ENCODE results near the gene UBE2M. TPM values are rescaled to one million over a fixed set of nuclear protein-coding genes. Genes with fewer than 3 reads are reported as not detected.

UBE2M gene
- total RNA-seq, 1 experiment from 2014 or later = 243 TPM

DNA sequence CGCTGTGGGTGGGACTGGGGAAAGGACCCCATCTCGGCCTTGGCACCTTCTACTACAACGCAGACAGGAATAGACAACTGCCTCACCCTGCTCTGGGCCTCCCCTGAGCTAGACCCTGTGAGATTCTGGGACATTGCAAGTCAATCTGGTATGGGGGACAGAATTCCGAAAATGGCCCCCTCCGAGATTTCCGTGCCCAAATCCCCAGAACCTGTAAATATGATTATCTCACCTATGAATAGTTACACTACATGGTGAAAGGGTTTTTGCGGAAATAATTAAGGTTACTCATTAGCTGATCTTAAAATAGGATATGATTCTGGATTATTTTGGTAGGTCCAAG, 38.2 kb downstream of the UBE2M start:
- H3K4me3 ChIP-seq (ENCODE audit: low read length) = peak overlapping the region; percentile 89
- BruUV-seq (replicated peaks) = TSS peak; percentile 99
- H4K20me1 ChIP-seq (ENCODE audit: low read length) = no peaks in the 10 kb centered on the region
- no peaks in the 10 kb centered on the region for H3K9me2 ChIP-seq (replicated peaks; ENCODE audit: low read length)
- ATAC-seq = no peak
- H3K27ac ChIP-seq (ENCODE audit: low read length) = peak overlapping the region; percentile 65
- H3K79me2 ChIP-seq (ENCODE audit: low read length) = peaks cover 37% of the 10 kb centered on the region
- H3K36me3 ChIP-seq (ENCODE audit: low read depth, low read length) = peaks cover 14% of the 10 kb centered on the region
- peak overlapping the region; percentile 95 for H3K4me2 ChIP-seq (ENCODE audit: low read length)
- H3K9me3 ChIP-seq (ENCODE audit: low read length) = no peaks in the 10 kb centered on the region
- POLR2A ChIA-PET (ENCODE audit: unreplicated experiment) = interaction anchor here (0.7 to 1.7 kb wide), 3 partner anchors 24 to 35 kb away, joined by 3 to 11 read pairs (median 6); partner anchors contain the start of genes CHMP2A and TRIM28
- CTCF ChIA-PET = interaction anchor here (0.6 to 1.4 kb wide), 3 partner anchors 24 to 158 kb away, joined by 5 to 9 read pairs (median 5); partner anchors contain the start of genes TRIM28 and ZNF497
- intact Hi-C loops (cut with micrococcal nuclease) = no loop called here
- no peaks in the 10 kb centered on the region for H3F3A ChIP-seq (ENCODE audit: low read length, unreplicated experiment)
- peak overlapping the region; percentile 85 for H2AFZ ChIP-seq (ENCODE audit: low read length)
- H3K4me1 ChIP-seq (ENCODE audit: insufficient read depth, low read length) = peaks cover 12% of the 10 kb centered on the region
- H3K27me3 ChIP-seq (ENCODE audit: low read length) = no peaks in the 10 kb centered on the region
- no peak for DNase-seq
- peak overlapping the region; percentile 94 for H3K9ac ChIP-seq (ENCODE audit: low read length)
- TF ChIP-seq EZH2phosphoT487 (IDR thresholded peaks at IDR 0.05; ENCODE audit: borderline replicate concordance, low read length) = no peak
- no peak for TF ChIP-seq EZH2 (IDR thresholded peaks at IDR 0.05; ENCODE audit: low read length, unreplicated experiment)
- TF ChIP-seq, protein P1, sequence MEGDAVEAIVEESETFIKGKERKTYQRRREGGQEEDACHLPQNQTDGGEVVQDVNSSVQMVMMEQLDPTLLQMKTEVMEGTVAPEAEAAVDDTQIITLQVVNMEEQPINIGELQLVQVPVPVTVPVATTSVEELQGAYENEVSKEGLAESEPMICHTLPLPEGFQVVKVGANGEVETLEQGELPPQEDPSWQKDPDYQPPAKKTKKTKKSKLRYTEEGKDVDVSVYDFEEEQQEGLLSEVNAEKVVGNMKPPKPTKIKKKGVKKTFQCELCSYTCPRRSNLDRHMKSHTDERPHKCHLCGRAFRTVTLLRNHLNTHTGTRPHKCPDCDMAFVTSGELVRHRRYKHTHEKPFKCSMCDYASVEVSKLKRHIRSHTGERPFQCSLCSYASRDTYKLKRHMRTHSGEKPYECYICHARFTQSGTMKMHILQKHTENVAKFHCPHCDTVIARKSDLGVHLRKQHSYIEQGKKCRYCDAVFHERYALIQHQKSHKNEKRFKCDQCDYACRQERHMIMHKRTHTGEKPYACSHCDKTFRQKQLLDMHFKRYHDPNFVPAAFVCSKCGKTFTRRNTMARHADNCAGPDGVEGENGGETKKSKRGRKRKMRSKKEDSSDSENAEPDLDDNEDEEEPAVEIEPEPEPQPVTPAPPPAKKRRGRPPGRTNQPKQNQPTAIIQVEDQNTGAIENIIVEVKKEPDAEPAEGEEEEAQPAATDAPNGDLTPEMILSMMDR (conservative IDR thresholded peaks at IDR 0.05; ENCODE audit: low read depth, low read length) = no peak

DNA sequence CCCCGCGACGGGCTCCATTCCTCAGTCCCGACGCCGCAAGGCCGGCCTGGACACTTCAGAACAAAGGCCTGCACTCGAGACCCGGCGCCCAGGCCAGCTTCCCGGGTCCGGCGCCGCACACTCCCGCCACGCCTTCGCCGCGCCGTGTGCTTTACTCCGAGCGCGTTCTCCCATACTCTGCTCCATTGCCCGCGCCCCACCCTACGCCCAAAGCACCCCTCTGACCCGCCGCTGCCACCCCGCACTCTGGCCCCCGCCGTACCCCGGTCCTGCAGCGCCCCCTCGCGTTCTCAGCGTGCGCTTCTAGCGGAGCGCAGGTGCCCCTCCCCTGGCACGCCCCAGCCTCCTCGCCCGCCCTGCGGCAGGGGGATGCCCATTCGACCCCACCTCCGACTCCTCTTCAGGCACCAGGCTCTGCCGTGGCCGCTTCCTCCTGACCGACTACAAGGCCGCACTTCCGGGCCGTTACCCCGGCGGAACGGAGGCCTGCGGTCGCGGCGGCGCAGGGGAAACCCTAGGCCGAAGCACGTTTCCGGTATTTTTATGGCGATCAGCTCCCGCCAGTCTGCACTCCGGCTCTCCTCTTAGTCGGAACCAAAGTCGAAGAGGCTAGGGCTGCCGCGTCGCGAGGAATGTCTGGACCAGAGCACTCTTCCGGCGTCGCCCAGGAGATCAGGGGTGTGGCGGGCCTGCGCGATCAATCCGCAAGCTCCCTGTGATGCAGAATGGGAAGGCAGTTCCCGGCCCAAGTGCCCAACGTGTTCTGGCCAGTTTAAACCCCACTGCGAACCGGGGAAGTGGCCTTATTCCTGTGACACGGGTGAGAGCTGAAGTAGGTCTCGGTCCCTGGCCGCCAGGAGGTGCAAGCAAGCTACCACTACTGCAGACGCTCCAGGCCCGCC, 38.8 kb downstream of the UBE2M start, which contains the start of gene ZBTB45:
ZBTB45 (minus strand) TSS at position 456 of the 902 bp plus-strand sequence. CDS start 2,137 bp downstream, outside the sequence.
- intact Hi-C loops (cut with micrococcal nuclease) = loop anchor here (1.0 to 2.0 kb wide), 2 partner anchors 20 to 55 kb away; no protein-coding TSS in a partner anchor
- CTCF ChIA-PET = interaction anchor here (0.6 to 1.4 kb wide), 7 partner anchors 15 to 157 kb away, joined by 3 to 9 read pairs (median 4); partner anchors contain the start of genes CHMP2A, TRIM28, ZNF324B and ZNF497
- TSS peak; percentile 33 for BruUV-seq (replicated peaks)

More for the DNA sequence above, 38.8 kb downstream of the UBE2M start, which contains the start of gene ZBTB45:
- POLR2A ChIA-PET (ENCODE audit: unreplicated experiment) = interaction anchor here (0.5 to 1.7 kb wide), 5 partner anchors 14 to 40 kb away, joined by 3 to 11 read pairs (median 5); partner anchors contain the start of genes CHMP2A and TRIM28
- H2AFZ ChIP-seq (ENCODE audit: low read length) = peak within 1 kb of the TSS; percentile 85
- H3K4me3 ChIP-seq (ENCODE audit: low read length) = peak within 1 kb of the TSS; percentile 89
- H3K27me3 ChIP-seq (ENCODE audit: low read length) = no peaks in the 10 kb centered on the region
- peaks cover 40% of the 10 kb centered on the region for H3K79me2 ChIP-seq (ENCODE audit: low read length)
- ATAC-seq (peak; percentile 79), DNase-seq (peak; percentile 98)
- H3F3A ChIP-seq (ENCODE audit: low read length, unreplicated experiment) = no peaks in the 10 kb centered on the region
- H4K20me1 ChIP-seq (ENCODE audit: low read length) = no peaks in the 10 kb centered on the region
- peaks cover 14% of the 10 kb centered on the region for H3K36me3 ChIP-seq (ENCODE audit: low read depth, low read length)
- no peaks in the 10 kb centered on the region for H3K9me3 ChIP-seq (ENCODE audit: low read length)
- peak within 1 kb of the TSS; percentile 95 for H3K4me2 ChIP-seq (ENCODE audit: low read length)
- no peaks in the 10 kb centered on the region for H3K9me2 ChIP-seq (replicated peaks; ENCODE audit: low read length)
- no peak for TF ChIP-seq EZH2phosphoT487 (IDR thresholded peaks at IDR 0.05; ENCODE audit: borderline replicate concordance, low read length)
- TF ChIP-seq, protein P1 (conservative IDR thresholded peaks at IDR 0.05; ENCODE audit: low read depth, low read length) = peak; percentile 79
- TF ChIP-seq EZH2 (IDR thresholded peaks at IDR 0.05; ENCODE audit: low read length, unreplicated experiment) = no peak
- H3K9ac ChIP-seq (ENCODE audit: low read length) = peak within 1 kb of the TSS; percentile 94
- peaks cover 13% of the 10 kb centered on the region for H3K4me1 ChIP-seq (ENCODE audit: insufficient read depth, low read length)
- peak within 1 kb of the TSS; percentile 65 for H3K27ac ChIP-seq (ENCODE audit: low read length)
